Activated naive CD4-positive, alpha-beta T cell treated with anti-CD3 and anti-CD28 coated beads for 36 hours (primary cell): ENCODE results near the gene BDH1. TPM values are rescaled to one million over a fixed set of nuclear protein-coding genes. Genes with fewer than 3 reads are reported as not detected.
"Not testable (repeated sequence)": the region's sequence is repeated elsewhere in the genome, so short reads cannot be mapped to it uniquely, and the experiment has no call there.

Experiments
- CTCF ChIA-PET: fragments of 350-600 bp; sonication (Branson Sonifier 250); formaldehyde crosslinking; loops from one replicate; lab custom pipeline; 2021; ENCODE audit warnings: antibody characterized with exemption; lab: Charles Lee
- DNase-seq: peaks from one replicate; pipeline ENCODE4 v3.0.0-alpha.2; 2020
- H3K27ac Mint-ChIP-seq: one replicate; pipeline ENCODE4 v1.8.0; 2021; ENCODE audit warnings: mild to moderate bottlenecking, mixed read lengths
- H3K27me3 Mint-ChIP-seq: one replicate; pipeline ENCODE4 v1.8.0; 2021; ENCODE audit warnings: low read depth, mixed read lengths
- H3K36me3 Mint-ChIP-seq: one replicate; pipeline ENCODE4 v1.8.0; 2021; ENCODE audit warnings: low read depth, mixed read lengths
- H3K4me1 Mint-ChIP-seq: one replicate; pipeline ENCODE4 v1.8.0; 2021; ENCODE audit warnings: low read depth, mixed read lengths
- H3K4me3 Mint-ChIP-seq: one replicate; pipeline ENCODE4 v1.8.0; 2021; ENCODE audit warnings: mild to moderate bottlenecking, moderate library complexity, mixed read lengths
- H3K9me3 Mint-ChIP-seq: one replicate; pipeline ENCODE4 v1.8.0; 2021; ENCODE audit warnings: mixed read lengths
- intact Hi-C: fragments of 100-400 bp; cut with micrococcal nuclease; formaldehyde crosslinking; loops from one replicate; pipeline ENCODE4 v1.15.1; 2023
- total RNA-seq, 2 experiments: library from RNA; stranded (reverse); gene quantifications; one replicate each; pipeline ENCODE4 v1.2.3, GENCODE V29; 2021

Gene BDH1
- 10 to 100 TPM; 70.7 to 71.2 TPM for total RNA-seq

DNA sequence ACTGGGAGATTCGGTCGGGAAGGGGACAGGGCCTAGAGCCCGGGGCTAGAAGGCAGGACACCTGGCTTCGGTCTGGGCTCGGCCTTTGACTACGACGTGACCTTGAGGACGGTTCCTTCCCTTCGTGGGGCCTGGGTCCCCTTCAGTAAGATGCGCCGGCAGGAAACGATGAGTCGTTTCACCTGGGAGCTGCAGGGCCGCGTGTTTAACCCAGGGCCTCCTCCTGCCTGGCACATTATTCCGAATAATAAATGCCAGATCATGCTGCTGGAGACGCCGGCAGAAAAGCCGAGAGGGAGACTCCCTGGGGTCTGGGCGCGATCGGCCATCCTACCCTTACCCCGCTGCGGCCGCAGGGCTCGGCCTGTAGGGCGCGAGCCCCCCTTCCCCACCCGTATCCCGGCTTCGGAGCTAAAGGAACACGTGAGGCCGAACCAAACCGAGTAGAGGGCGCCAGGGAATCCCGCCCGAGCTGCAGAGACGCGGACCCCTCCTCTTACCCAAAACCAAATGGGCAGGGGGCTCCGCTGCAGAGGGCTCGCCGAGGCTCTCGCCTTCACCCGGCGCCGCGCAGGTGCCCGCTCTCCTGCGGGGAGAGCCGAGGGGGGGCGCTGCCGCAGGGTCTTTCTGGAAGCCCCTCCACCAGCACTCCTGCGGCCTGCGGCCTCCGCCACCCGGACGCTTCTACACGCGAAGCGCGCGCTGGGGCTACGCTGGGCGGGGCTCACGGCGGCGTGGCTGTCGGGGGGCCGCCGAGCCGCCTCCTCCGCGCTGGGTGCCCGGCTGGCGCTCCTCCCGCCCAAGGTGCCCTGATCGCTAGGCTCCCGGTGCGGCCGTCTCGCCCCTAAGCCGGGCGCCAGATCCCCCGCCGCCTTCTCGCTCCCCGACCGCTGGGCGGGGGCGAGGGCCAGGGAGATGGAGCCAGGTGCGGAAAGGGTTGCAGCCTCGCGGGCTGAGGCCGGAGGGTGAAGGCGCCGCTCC is at the start of gene BDH1:
Gene BDH1, minus strand, starts transcription at position 688 of the 981 bp plus-strand sequence. CDS start 9,525 bp downstream, outside the sequence.
- Mint-ChIP-seq H3K9me3 (no peaks in the 10 kb centered on the region), H3K4me3 (peak within 1 kb of the TSS; percentile 86), H3K27ac (peak within 1 kb of the TSS; percentile 88), H3K27me3 (peaks cover 10% of the 10 kb centered on the region), H3K36me3 (peaks cover 16% of the 10 kb centered on the region), H3K4me1 (peaks cover 24% of the 10 kb centered on the region)
- intact Hi-C loops = loop anchor here (1.0 to 5.0 kb wide), 4 partner anchors 39 to 257 kb away; partner anchors contain the start of gene DLG1
- CTCF ChIA-PET = interaction anchor here (1.1 to 1.2 kb wide), 2 partner anchors 12 to 19 kb away, joined by 4 read pairs; no protein-coding TSS in a partner anchor
- peak; percentile 78 for DNase-seq

- Mint-ChIP-seq H3K27ac (no peak overlapping the region), H3K9me3 (no peaks in the 10 kb centered on the region), H3K4me1 (peaks cover 4% of the 10 kb centered on the region), H3K4me3 (no peak overlapping the region), H3K36me3 (peaks cover 3% of the 10 kb centered on the region), H3K27me3 (no peaks in the 10 kb centered on the region)
- no peak for DNase-seq
- intact Hi-C loops = no loop called here
- CTCF ChIA-PET = no interaction called here
These were observed 47.7 kb upstream of the BDH1 start for GRCh38 chr3:197603317-197603933.

- intact Hi-C loops, H3K27ac Mint-ChIP-seq, DNase-seq, H3K36me3 Mint-ChIP-seq, H3K4me3 Mint-ChIP-seq, CTCF ChIA-PET, H3K27me3 Mint-ChIP-seq, H3K9me3 Mint-ChIP-seq, H3K4me1 Mint-ChIP-seq: not testable (repeated sequence)
These were observed 46.6 kb upstream of the BDH1 start for GRCh38 chr3:197602351-197602750.

DNA sequence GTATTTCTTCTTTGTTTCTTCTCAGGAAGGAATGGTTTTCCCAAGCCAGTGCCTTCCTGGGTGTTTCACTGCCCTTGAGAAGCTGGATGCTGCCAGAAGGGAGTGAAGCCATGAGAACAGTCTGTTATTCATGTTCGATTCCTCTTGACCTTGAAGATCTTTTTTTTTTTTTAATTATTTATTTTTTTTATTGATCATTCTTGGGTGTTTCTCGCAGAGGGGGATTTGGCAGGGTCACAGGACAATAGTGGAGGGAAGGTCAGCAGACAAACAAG is 45.7 kb upstream of the BDH1 start:
- H3K9me3 Mint-ChIP-seq, H3K4me3 Mint-ChIP-seq, H3K27ac Mint-ChIP-seq, H3K27me3 Mint-ChIP-seq, intact Hi-C loops, H3K36me3 Mint-ChIP-seq, H3K4me1 Mint-ChIP-seq, DNase-seq: not testable (repeated sequence)
- CTCF ChIA-PET = interaction anchor here (1.1 kb wide), 1 partner anchor 12 kb away, joined by 3 read pairs; no protein-coding TSS in a partner anchor

DNA sequence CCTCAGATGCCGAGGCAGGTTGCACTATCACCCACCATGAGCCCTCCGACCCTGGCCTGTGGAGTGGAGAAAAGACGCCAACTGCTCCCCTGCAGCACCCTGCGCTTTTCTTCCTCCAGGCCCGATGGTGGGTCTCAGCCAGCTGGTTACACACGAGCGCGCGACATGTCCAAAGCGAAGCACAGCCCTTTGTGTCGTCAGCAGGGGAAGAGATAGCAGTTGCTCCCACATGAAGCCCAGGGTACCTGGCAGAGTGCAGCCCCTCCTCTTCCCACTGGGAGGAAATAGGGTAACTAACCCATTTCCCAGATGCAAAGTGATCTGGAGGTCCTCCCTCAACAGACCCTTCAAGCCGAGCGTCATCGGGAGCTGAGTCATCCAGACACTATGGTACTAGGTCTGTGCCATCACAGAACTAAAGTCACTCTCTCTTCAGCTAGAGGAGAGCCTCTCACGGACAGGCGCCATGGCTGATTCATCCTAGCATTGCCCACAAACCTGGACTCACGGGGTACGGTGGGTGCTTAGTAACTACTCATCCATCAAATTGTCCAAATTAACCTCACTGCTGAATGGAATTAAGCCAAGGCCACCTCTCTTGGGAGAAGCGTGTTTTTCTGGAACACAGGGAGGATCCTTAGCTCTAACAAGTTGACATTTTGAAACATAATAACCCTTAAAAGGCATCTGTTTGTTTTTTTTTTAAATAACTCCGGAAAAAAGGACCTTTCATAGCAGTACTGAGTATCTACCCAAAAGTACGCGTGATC is 45.2 kb upstream of the BDH1 start:
- H3K36me3 Mint-ChIP-seq = no peaks in the 10 kb centered on the region
- no peak overlapping the region for H3K27ac Mint-ChIP-seq
- CTCF ChIA-PET = interaction anchor here (1.1 to 3.7 kb wide), 3 partner anchors 10 to 31 kb away, joined by 3 to 25 read pairs (median 19); no protein-coding TSS in a partner anchor

DNA sequence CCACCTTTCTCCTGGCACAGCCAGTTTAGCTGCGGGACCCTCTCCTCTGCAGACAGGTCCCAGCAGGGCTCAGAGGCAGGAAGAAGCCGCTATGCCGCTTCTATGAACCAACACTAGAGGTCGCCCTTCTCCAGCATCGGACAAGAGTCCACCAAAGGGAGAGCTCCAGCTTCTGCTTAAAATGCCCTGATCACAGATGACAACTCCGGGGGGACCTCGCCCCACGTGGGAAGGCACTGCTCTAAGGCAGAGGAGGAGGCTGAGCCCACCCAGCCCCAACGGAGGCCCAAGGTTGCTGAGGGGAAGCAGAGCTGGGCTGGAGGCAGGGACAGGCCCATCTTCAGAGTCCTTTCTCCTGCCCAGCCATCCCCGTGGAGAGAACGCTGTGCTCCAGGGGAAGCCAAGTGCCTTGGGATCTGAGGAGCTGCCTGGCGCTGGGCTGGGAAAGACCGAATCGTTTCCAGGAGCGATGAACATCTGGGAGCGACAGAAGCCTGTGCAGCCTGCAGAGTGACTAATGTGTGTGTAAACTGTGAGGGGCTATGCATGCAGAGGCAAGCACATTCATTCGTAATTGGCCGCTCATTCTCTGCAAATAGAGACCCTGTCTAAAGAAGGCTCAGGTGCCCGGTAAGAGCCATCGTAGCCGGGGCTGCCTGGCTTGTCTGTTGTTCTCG is 43.5 kb upstream of the BDH1 start:
- CTCF ChIA-PET = interaction anchor here (0.6 to 3.7 kb wide), 23 partner anchors 9 to 210 kb away, joined by 3 to 25 read pairs (median 5); no protein-coding TSS in a partner anchor
- intact Hi-C loops = loop anchor here (1.0 to 10.0 kb wide), 5 partner anchors 33 to 344 kb away; partner anchors contain the start of gene BDH1
- Mint-ChIP-seq H3K9me3 (no peaks in the 10 kb centered on the region), H3K36me3 (no peaks in the 10 kb centered on the region), H3K4me1 (peaks cover 4% of the 10 kb centered on the region), H3K27me3 (no peaks in the 10 kb centered on the region), H3K4me3 (no peak overlapping the region), H3K27ac (no peak overlapping the region)
- peak; percentile 89 for DNase-seq

More for the DNA sequence above, 45.2 kb upstream of the BDH1 start:
- no peak overlapping the region for H3K4me3 Mint-ChIP-seq
- peaks cover 4% of the 10 kb centered on the region for H3K4me1 Mint-ChIP-seq
- H3K27me3 Mint-ChIP-seq = no peaks in the 10 kb centered on the region
- no peak for DNase-seq
- intact Hi-C loops = no loop called here
- H3K9me3 Mint-ChIP-seq = no peaks in the 10 kb centered on the region

- no peaks in the 10 kb centered on the region for H3K27me3 Mint-ChIP-seq
- intact Hi-C loops = loop anchor here (2.0 to 10.0 kb wide), 4 partner anchors 44 to 344 kb away; partner anchors contain the start of gene BDH1
- DNase-seq = no peak
- peaks cover 4% of the 10 kb centered on the region for H3K4me1 Mint-ChIP-seq
- H3K4me3 Mint-ChIP-seq = no peak overlapping the region
- no peak overlapping the region for H3K27ac Mint-ChIP-seq
- H3K9me3 Mint-ChIP-seq = no peaks in the 10 kb centered on the region
- CTCF ChIA-PET = interaction anchor here (0.6 to 3.7 kb wide), 15 partner anchors 9 to 211 kb away, joined by 3 to 25 read pairs (median 5); no protein-coding TSS in a partner anchor
- no peaks in the 10 kb centered on the region for H3K36me3 Mint-ChIP-seq
These were observed 42.7 kb upstream of the BDH1 start for GRCh38 chr3:197598404-197598980.

DNA sequence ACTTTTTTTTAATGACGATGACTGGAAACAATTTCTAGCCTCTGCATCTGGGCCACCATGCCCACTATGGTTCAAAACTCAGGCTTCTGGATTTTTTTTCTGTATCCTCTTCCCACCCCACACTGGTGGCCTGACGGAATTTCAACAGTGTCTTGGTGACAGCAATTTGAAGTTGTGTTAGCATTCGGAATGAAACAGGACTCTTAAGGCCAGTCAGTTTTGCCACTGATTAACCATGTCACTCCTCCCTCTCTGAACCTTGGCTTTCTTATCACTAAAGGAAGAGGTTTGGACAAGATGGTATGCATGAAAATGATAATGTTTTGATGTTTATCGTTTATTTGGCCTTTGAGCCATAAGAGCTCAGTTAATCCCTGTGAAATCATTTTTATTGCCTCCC is 41.6 kb upstream of the BDH1 start:
- Mint-ChIP-seq H3K4me1 (peaks cover 11% of the 10 kb centered on the region), H3K27me3 (no peaks in the 10 kb centered on the region), H3K36me3 (no peaks in the 10 kb centered on the region), H3K27ac (no peak overlapping the region), H3K9me3 (no peaks in the 10 kb centered on the region), H3K4me3 (no peak overlapping the region)
- no peak for DNase-seq
- CTCF ChIA-PET = interaction anchor here (0.6 to 3.7 kb wide), 7 partner anchors 11 to 80 kb away, joined by 3 to 25 read pairs (median 4); no protein-coding TSS in a partner anchor
- intact Hi-C loops = loop anchor here (10.0 kb wide), 1 partner anchor 207 kb away; no protein-coding TSS in a partner anchor

DNA sequence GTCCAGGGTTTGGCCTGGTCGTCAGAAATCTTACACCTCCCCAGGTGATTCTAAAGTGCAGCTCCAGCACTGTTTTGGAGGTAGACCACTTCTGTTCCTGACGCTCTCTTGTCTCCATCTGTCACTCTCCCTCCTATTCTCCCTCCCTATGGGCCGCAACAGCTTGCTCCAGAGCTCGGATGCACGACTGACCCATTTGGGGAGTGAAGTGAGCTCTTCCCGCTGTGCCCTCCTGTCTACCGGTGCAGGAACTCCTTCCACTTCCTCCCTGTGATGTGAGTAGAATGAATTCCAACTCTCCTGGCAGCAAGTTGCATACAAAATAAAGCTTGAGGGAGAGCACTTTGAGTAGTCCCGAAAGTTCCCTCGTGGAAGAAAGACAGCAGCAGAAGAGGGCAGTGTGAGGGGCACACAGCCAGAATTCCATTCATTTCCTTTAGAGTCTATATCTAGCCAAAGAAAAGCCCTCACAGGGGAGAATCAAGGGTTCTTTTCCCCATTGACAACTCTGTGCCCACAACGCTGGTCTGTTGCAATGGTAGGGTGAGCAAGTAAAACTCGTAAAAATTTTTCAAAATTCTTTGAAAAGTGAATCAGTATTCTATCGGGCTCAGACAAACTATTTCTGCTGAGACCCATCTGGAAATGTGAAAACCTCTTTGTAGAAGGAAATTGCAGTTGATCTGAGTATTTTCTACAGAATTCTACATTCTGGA is 39.9 kb upstream of the BDH1 start:
- H3K4me1 Mint-ChIP-seq = peaks cover 21% of the 10 kb centered on the region
- H3K9me3 Mint-ChIP-seq = no peaks in the 10 kb centered on the region
- CTCF ChIA-PET = interaction anchor here (0.8 kb wide), 1 partner anchor 15 kb away, joined by 3 read pairs; no protein-coding TSS in a partner anchor
- intact Hi-C loops = loop anchor here (10.0 kb wide), 1 partner anchor 209 kb away; no protein-coding TSS in a partner anchor
- H3K27me3 Mint-ChIP-seq = no peaks in the 10 kb centered on the region
- H3K36me3 Mint-ChIP-seq = no peaks in the 10 kb centered on the region
- no peak for DNase-seq
- H3K27ac Mint-ChIP-seq = no peak overlapping the region
- no peak overlapping the region for H3K4me3 Mint-ChIP-seq

DNA sequence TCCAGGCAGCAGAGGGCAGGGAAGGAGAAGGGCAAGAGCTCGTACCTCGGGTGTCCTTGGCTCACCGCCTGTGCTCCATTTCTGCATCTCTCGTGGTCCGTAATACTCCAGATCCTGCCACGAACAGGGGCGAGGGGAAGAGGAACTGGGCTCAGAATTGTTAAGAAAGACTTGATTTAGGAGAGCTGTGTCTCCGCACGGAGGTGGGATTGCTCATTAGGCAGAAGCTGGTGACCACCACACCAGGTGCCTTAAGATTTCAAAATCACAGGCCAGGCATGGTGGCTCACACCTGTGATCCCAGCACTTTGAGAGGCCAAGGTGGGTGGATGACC is 37.2 kb upstream of the BDH1 start:
- H3K27ac Mint-ChIP-seq = peak overlapping the region; percentile 52

More for the DNA sequence above, 37.2 kb upstream of the BDH1 start:
- Mint-ChIP-seq H3K9me3 (no peaks in the 10 kb centered on the region), H3K4me3 (no peak overlapping the region), H3K4me1 (peaks cover 18% of the 10 kb centered on the region), H3K27me3 (no peaks in the 10 kb centered on the region), H3K36me3 (no peaks in the 10 kb centered on the region)
- CTCF ChIA-PET = interaction anchor here (0.6 kb wide), 1 partner anchor 78 kb away, joined by 3 read pairs; no protein-coding TSS in a partner anchor
- intact Hi-C loops = loop anchor here (10.0 kb wide), 1 partner anchor 212 kb away; no protein-coding TSS in a partner anchor
- no peak for DNase-seq
